GM18517 (cell line): ENCODE results near the gene LGALS9B.
"Not testable (repeated sequence)": the region's sequence is repeated elsewhere in the genome, so short reads cannot be mapped to it uniquely, and the experiment has no call there.

Source experiments
- ATAC-seq: cut with Tn5 transposase; IDR thresholded peaks from one replicate; pipeline ENCODE4 v1.9.1; 2021; ENCODE audit warnings: mild to moderate bottlenecking, moderate library complexity; ENCODE audit not compliant: unreplicated experiment

LGALS9B gene

GRCh38 chr17:20417492-20418080 is 49.8 kb downstream of the LGALS9B start:
- ATAC-seq = not testable (repeated sequence)

- not testable (repeated sequence) for ATAC-seq
Measured at GRCh38 chr17:20416381-20416911, 50.9 kb downstream of the LGALS9B start.

GRCh38 chr17:20415479-20415878 is 51.9 kb downstream of the LGALS9B start:
- ATAC-seq = not testable (repeated sequence)

GRCh38 chr17:20401306-20402022 is 65.9 kb downstream of the LGALS9B start:
- not testable (repeated sequence) for ATAC-seq

DNA sequence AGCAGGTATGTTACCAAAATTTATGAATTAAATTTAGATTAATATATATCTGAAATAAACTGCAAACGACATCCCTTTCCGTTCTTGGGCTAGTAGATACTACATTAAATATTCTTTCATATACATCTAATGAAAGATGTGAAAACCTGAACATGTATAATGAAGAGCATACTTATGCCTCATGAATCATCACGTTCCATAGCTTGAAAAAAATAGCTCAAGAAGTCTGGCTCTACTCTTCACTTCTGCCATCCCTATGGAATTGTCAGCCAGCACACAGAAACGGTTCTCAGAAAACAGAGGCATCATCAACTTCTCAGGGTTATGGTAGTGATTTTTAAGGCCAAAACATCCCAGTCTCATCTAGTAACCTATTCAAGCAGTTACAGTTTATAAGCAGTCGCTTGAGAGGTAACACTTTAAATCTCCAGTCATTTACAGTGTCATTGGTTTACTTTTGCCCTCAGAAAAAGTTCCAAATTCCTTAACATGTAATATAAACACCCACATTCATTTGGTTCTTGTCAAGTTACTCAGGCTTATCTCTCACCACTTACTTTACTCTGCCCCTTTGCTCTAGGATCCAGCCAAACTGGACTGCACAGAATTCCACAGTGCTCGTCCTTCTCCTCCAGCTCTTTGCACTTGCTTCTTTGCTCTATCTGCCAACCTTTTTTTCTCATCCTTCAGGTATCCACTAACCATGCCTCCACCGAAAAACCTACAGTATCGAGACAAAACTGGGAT is 66.6 kb downstream of the LGALS9B start:
- ATAC-seq = not testable (repeated sequence)
